RCC 7860 (cell line): ENCODE measurements around the gene CCR6.

Experiments
- DNase-seq: peaks from one replicate; pipeline ENCODE4 v3.0.0-alpha.2; 2015; ENCODE audit warnings: low spot score
- FAIRE-seq: peaks from 2 replicates; lab custom pipeline; 2012; peaks lifted over from hg19 to GRCh38; lab: Jason Lieb, UNC

CCR6 gene

DNA sequence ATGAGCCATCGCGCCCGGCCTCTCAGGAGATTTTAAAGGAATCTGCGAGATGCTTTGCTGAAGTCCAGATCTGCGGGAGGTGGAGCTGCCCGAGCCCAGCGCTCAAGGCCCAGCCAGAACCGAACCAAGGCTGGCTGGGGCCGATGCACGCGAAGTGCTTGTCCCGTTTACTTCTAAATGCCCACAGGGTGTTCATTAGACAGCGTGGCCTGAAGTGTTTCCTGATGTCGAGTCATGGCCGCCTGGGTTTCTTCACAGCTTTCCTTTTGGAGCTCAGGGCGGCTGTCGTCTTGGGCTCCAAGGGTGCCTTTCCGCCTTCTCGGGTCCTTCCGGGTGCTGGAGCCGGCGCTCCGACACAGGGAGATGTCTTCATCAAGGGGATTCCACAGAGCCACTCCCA, 25.1 kb upstream of the CCR6 start:
- DNase-seq (no peak), FAIRE-seq (no peak)

GRCh38 chr6:167098825-167099225, 24.1 kb upstream of the CCR6 start:
- no peak for DNase-seq
- FAIRE-seq = no peak

GRCh38 chr6:167099707-167100106, 23.2 kb upstream of the CCR6 start:
- DNase-seq = no peak
- FAIRE-seq = no peak

GRCh38 chr6:167100241-167100674, 22.6 kb upstream of the CCR6 start:
- DNase-seq (no peak), FAIRE-seq (no peak)

DNA sequence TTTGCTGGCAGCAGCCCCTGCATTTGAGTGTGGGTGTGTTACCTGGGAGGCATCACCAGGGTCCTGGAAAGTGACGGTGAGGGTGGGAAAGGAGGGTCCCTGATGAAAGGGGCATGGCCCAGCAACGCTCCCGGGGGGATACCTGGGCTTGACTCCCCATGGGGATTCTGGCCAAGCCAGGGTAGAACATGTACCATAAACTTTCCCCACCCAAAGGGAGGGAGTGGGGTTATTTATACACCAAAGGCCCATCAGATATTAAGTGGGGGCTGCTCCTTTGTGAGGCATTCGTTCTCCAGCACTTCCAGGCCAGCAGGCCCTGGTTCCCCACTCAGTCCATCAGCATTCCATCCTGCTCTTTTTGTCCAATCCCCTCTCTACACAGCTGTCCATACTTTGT, 20.6 kb upstream of the CCR6 start:
- FAIRE-seq = no peak
- DNase-seq = no peak

- no peak for DNase-seq
- FAIRE-seq = no peak
Measured at GRCh38 chr6:167103041-167103891, 19.6 kb upstream of the CCR6 start.

- no peak for DNase-seq
- FAIRE-seq = no peak
Measured at GRCh38 chr6:167104388-167104787, 18.5 kb upstream of the CCR6 start.

DNA sequence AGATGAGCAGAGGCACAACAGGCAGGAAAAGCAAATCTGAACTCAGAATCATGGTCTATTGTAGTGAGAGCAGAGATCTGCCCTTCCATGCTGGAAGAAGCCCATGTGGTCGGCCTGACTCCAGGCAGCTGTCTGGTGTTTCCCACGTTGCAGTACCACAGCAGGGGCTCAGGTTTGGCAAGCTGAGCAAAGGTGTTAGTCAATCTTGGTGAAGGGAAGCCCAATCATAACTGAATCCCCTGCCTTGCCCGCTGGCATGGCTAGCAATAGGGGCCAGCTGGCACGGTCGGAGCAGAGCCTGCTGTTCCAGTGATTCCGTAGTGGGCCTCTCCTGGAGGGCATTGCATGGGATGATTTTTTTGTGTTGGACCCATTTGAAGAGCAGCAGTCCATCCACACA, 17.8 kb upstream of the CCR6 start:
- FAIRE-seq = no peak

GRCh38 chr6:167106406-167106805, 16.5 kb upstream of the CCR6 start:
- DNase-seq (no peak), FAIRE-seq (no peak)

More for the DNA sequence above, 17.8 kb upstream of the CCR6 start:
- no peak for DNase-seq

- DNase-seq (no peak), FAIRE-seq (no peak)
Measured at GRCh38 chr6:167107787-167108186, 15.1 kb upstream of the CCR6 start.

DNA sequence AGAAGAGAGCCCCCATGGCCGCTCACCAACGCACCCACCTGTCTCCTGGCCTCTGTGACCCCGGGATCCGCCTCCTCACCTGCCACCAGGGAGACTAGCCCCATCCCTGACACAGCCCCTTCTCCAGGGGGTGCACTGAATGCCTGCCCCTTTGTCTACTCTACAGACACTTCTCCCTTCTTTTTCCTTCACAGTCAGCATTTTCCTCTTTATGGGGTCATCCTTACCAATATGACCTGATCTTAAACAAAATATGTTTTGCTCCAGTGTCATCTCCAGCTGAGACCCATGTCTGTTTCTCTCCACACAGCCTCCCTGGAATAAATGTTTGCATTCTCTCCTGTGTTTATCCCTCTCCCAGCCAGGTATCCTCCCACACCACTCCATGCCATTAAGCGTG, 14.6 kb upstream of the CCR6 start:
- FAIRE-seq = no peak
- no peak for DNase-seq

GRCh38 chr6:167109651-167110050, 13.2 kb upstream of the CCR6 start:
- DNase-seq = no peak
- no peak for FAIRE-seq

- FAIRE-seq (no peak), DNase-seq (no peak)
Measured at GRCh38 chr6:167111597-167111996, 11.3 kb upstream of the CCR6 start.

DNA sequence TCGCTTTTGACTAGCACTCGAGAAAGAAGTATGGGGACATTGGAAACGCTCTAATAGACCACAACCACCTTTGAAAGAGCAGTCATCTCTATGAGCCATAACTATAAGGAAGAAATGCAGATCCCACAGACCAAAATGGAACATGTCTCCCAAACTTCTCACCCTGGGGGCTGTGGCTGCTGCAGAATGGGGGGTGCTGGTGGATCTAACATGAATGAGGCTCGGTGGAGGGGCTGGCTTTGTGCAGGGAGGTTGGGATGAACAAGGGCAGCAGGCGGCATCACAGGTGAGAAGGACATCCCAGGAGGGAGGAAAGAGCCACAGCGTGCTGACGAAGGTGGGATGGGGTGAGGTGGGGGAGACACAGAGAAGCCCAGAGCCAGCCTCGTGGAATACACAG, 10.5 kb upstream of the CCR6 start:
- FAIRE-seq = no peak
- no peak for DNase-seq

DNA sequence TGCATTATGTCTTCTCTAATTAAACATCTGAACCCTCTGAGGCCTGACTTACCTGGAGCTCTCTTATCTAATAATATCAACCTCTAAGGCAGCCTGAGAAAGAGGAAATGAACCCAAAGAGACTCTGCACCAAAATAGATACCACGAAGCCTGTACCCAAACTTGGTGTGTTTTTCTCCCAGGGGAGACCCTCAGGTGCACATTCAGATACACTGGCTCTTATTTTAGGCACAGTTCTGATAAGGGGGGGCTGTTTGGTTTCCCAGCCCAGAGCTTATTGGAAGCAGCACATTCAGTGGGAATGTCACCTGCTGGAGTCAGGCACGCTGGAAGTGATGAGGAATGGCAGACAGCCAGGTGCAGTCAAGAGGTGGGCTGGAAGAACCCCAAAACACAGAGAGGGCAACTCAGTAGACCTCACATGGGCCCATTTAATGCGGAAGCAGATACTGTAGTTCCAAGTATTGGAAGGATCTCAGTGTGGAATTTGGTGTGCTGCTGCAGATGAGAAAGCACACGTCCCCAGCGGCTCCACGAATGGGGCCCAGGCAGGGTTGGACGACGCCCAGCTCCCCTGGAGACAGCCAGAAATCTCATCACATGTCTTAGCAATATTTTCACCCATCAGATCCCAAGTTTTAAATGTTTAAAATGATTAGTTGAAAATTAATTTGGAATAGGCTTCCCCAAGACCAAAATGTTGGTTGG, 9.7 kb upstream of the CCR6 start:
- FAIRE-seq = no peak
- no peak for DNase-seq

- no peak for DNase-seq
- FAIRE-seq = no peak
Measured at GRCh38 chr6:167113935-167114910, 8.7 kb upstream of the CCR6 start.

DNA sequence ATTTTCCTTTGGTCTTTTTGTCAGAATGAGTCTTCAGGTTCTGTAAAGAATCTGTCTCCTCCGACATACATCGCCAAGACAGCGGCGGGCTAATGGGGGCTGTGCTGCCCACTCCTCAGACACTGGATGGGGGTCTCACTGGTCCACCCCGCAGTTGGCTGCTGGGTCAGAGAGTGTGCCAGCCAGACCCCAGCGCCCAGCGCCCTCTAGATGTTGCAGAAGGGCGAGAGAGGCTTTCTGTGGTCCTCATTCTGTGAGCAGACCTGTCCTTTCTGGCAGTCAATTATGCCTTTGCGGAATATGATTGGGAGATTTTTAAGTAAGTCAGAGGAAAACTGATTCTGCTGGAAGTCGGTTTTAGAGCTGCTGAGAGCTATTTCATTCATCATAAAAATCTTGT, 7.8 kb upstream of the CCR6 start:
- FAIRE-seq (no peak), DNase-seq (no peak)

- FAIRE-seq (no peak), DNase-seq (no peak)
Measured at GRCh38 chr6:167116109-167116837, 6.6 kb upstream of the CCR6 start.

- DNase-seq (no peak), FAIRE-seq (no peak)
Measured at GRCh38 chr6:167116838-167117228, 6.1 kb upstream of the CCR6 start.

- FAIRE-seq (no peak), DNase-seq (no peak)
Measured at GRCh38 chr6:167118006-167118405, 4.9 kb upstream of the CCR6 start.
